Prostate gland (tissue), 2 donors: ENCODE measurements around the gene RABGAP1L.

Experiments
- CTCF ChIP-seq, 4 experiments: fragments of 200-600 bp in 2 of 4; fragments of 450-650 bp in 2 of 4; sonication (generic) in 2 of 4; IDR thresholded peaks; 1 replicate in 3 of 4; 2 replicates in 1 of 4; pipeline ENCODE4 v1.5.1; 2016 to 2019; ENCODE audit warnings: antibody characterized with exemption in 4 of 4, mild to moderate bottlenecking in 2 of 4, moderate library complexity in 2 of 4
- POLR2A ChIP-seq: fragments of 450-650 bp; IDR thresholded peaks from one replicate; pipeline ENCODE4 v1.6.1; 2016; ENCODE audit warnings: antibody characterized with exemption, mild to moderate bottlenecking
- POLR2AphosphoS5 ChIP-seq: sonication (generic); formaldehyde crosslinking; IDR thresholded peaks from one replicate; pipeline ENCODE4 v1.6.1; 2017; ENCODE audit warnings: antibody characterized with exemption

GRCh38 chr1:175037416-175037815 lies 878.1 kb downstream of the RABGAP1L start:
- no peak for TF ChIP-seq CTCF (IDR thresholded peaks at IDR 0.05)
- TF ChIP-seq POLR2A = no peak
- TF ChIP-seq POLR2AphosphoS5 = no peak
